Prostate gland (tissue), 2 donors: ENCODE data around the gene ADARB2.

ENCODE experiments used
- POLR2A ChIP-seq: fragments of 450-650 bp; IDR thresholded peaks from one replicate; pipeline ENCODE4 v1.6.1; 2016; ENCODE audit warnings: antibody characterized with exemption, mild to moderate bottlenecking
- POLR2AphosphoS5 ChIP-seq: sonication (generic); formaldehyde crosslinking; IDR thresholded peaks from one replicate; pipeline ENCODE4 v1.6.1; 2017; ENCODE audit warnings: antibody characterized with exemption
- TF ChIP-seq, protein P1 (sequence below), 4 experiments: fragments of 200-600 bp in 2 of 4; fragments of 450-650 bp in 2 of 4; sonication (generic) in 2 of 4; IDR thresholded peaks; 1 replicate in 3 of 4; 2 replicates in 1 of 4; pipeline ENCODE4 v1.5.1; 2016 to 2019; ENCODE audit warnings: antibody characterized with exemption in 4 of 4, mild to moderate bottlenecking in 2 of 4, moderate library complexity in 2 of 4

DNA sequence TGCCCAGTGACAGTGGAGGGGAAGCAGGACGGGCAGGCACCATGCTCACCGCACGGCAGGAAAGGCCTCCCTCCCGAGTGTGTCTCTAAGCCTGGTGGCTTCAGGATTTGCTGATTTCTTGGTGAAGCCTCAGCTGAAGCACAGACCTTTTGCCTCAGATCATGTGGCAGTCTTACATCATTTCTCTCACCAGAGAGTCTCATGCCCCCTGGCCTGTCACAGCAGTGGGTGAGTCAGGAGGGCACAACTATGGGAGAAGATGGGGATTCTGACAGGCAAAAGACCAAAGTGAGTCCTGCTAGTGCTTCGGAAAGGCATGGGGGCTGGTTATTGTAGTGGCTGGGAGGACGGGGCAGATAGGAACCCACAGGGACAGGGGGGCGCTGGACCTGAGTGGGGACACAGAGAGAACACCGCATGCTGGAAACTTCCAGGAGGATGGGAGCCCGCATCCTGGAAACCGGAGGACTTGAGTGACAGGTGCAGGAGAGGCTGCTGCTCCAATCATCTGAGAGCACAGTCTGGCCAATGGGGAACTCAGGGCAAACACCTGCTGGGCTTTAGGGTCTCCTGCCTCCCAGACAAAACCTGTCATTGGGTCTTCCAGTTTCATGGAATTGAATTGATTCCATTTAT, 166.8 kb downstream of the ADARB2 start:
- TF ChIP-seq, protein P1, sequence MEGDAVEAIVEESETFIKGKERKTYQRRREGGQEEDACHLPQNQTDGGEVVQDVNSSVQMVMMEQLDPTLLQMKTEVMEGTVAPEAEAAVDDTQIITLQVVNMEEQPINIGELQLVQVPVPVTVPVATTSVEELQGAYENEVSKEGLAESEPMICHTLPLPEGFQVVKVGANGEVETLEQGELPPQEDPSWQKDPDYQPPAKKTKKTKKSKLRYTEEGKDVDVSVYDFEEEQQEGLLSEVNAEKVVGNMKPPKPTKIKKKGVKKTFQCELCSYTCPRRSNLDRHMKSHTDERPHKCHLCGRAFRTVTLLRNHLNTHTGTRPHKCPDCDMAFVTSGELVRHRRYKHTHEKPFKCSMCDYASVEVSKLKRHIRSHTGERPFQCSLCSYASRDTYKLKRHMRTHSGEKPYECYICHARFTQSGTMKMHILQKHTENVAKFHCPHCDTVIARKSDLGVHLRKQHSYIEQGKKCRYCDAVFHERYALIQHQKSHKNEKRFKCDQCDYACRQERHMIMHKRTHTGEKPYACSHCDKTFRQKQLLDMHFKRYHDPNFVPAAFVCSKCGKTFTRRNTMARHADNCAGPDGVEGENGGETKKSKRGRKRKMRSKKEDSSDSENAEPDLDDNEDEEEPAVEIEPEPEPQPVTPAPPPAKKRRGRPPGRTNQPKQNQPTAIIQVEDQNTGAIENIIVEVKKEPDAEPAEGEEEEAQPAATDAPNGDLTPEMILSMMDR (IDR thresholded peaks at IDR 0.05): no peak
- no peak for TF ChIP-seq POLR2AphosphoS5
- TF ChIP-seq POLR2A: no peak
